ENCODE results near the gene RDH16.

RDH16 gene, protein sequence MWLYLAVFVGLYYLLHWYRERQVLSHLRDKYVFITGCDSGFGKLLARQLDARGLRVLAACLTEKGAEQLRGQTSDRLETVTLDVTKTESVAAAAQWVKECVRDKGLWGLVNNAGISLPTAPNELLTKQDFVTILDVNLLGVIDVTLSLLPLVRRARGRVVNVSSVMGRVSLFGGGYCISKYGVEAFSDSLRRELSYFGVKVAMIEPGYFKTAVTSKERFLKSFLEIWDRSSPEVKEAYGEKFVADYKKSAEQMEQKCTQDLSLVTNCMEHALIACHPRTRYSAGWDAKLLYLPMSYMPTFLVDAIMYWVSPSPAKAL

DNA sequence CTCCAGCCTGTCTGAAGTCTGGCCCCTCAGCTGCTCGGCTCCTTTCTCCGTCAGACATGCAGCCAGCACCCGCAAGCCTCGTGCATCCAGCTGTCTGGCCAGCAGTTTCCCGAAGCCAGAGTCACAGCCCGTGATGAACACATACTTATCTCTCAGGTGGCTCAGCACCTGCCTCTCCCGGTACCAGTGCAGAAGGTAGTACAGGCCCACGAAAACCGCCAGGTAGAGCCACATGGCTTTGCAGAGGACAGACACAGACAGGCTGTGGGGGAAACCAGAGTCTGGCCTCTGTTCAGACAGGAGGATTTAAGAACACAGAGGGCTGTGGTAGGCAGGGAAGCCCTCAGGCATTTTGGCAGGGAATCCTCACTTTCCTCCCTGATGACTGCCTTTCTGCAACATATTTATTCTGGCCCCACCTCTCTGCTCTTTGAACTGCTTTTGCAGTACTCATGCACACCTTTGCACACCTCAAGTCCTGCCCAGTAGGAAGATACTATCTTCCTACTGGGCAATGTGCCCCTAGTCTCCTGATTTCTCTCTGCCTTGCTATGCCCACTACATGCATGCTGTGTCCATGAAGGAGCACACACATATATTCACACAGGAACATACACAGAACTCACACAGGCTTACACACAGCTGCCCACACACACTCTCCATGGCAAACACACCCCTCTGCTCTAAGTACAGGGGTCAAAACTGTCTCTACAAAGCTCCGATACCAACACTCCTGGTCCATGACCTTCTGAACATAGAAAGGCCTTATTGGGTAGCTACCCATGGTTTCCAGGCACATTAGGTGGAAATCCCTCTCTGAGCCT, at the start of gene RDH16:
Gene RDH16, minus strand, starts transcription at position 380 of the 824 bp plus-strand sequence. Its CDS starts 146 bp downstream, at position 234.
- peak; percentile 50 to 78 for DNase-seq (ENCODE audit: low read depth in 1 of 2, low spot score in 1 of 2)
- no peak for TF ChIP-seq JUND (IDR thresholded peaks at IDR 0.05; ENCODE audit: low read depth)
- in situ Hi-C loops (cut with HindIII; ENCODE audit: low pct_unique_long_range_greater_than_20kb, low sequenced_read_pairs): no loop called here

DNA sequence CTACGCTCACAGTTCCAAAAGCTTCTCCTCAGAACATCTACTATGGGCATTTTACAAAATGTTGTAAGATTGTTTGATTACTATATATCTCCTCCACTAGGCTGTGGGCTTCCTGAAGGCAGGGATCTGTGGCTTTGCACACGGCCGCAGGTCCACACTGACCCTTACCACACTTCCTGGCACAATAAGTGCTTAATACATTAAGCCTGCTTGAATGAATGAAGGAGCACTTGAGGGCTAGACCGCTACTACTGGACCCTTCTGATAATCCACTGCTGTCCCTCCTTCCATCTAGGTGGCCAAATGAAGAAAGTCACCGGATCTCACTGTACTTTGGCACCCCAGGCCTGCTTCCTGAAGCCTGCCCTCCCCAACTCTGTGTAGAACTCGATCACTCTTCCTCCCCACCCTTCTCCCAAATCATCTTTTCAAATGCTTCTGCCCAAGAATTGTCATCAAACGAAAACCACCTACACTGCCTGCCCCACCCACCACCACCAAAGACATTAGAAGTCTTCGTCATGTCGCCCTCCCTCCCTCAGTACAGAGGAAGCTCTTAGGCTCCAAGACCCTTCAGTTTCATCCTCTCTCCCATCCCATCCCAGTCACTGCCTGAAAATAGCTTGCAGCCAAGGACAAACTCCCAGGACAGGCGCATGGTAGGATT, 49.5 kb upstream of the RDH16 start:
- in situ Hi-C loops (cut with HindIII; ENCODE audit: low pct_unique_long_range_greater_than_20kb, low sequenced_read_pairs): no loop called here
- no peak for DNase-seq (ENCODE audit: low read depth in 1 of 2, low spot score in 1 of 2)
- TF ChIP-seq JUND (IDR thresholded peaks at IDR 0.05; ENCODE audit: low read depth): no peak

GRCh38 chr12:57005980-57006808, 48.8 kb upstream of the RDH16 start, which contains the start of gene ZBTB39:
Gene ZBTB39 (minus strand): TSS chr12:57006546. CDS start chr12:57004917, 1,629 bp downstream.
- peak; percentile 75 to 84 for DNase-seq (ENCODE audit: low read depth in 1 of 2, low spot score in 1 of 2)
- no peak for TF ChIP-seq JUND (IDR thresholded peaks at IDR 0.05; ENCODE audit: low read depth)
- in situ Hi-C loops (cut with HindIII; ENCODE audit: low pct_unique_long_range_greater_than_20kb, low sequenced_read_pairs): no loop called here

- DNase-seq (ENCODE audit: low read depth in 1 of 2, low spot score in 1 of 2): no peak
- in situ Hi-C loops (cut with HindIII; ENCODE audit: low pct_unique_long_range_greater_than_20kb, low sequenced_read_pairs): no loop called here
- no peak for TF ChIP-seq JUND (IDR thresholded peaks at IDR 0.05; ENCODE audit: low read depth)
Measured at GRCh38 chr12:57004651-57005050, 47.2 kb upstream of the RDH16 start.

- in situ Hi-C loops (cut with HindIII; ENCODE audit: low pct_unique_long_range_greater_than_20kb, low sequenced_read_pairs): no loop called here
- no peak for DNase-seq (ENCODE audit: low read depth in 1 of 2, low spot score in 1 of 2)
- TF ChIP-seq JUND (IDR thresholded peaks at IDR 0.05; ENCODE audit: low read depth): no peak
Measured at GRCh38 chr12:57003395-57003794, 46.0 kb upstream of the RDH16 start.

- peak; percentile 62 to 79 for DNase-seq (ENCODE audit: low read depth in 1 of 2, low spot score in 1 of 2)
- no peak for TF ChIP-seq JUND (IDR thresholded peaks at IDR 0.05; ENCODE audit: low read depth)
- in situ Hi-C loops (cut with HindIII; ENCODE audit: low pct_unique_long_range_greater_than_20kb, low sequenced_read_pairs): no loop called here
Measured at GRCh38 chr12:57001448-57001906, 44.1 kb upstream of the RDH16 start.

GRCh38 chr12:57000393-57000792, 43.0 kb upstream of the RDH16 start:
- in situ Hi-C loops (cut with HindIII; ENCODE audit: low pct_unique_long_range_greater_than_20kb, low sequenced_read_pairs): no loop called here
- no peak for TF ChIP-seq JUND (IDR thresholded peaks at IDR 0.05; ENCODE audit: low read depth)
- no peak for DNase-seq (ENCODE audit: low read depth in 1 of 2, low spot score in 1 of 2)

GRCh38 chr12:56999456-56999855, 42.0 kb upstream of the RDH16 start:
- no peak for TF ChIP-seq JUND (IDR thresholded peaks at IDR 0.05; ENCODE audit: low read depth)
- DNase-seq (ENCODE audit: low read depth in 1 of 2, low spot score in 1 of 2): no peak
- in situ Hi-C loops (cut with HindIII; ENCODE audit: low pct_unique_long_range_greater_than_20kb, low sequenced_read_pairs): no loop called here

- no peak for TF ChIP-seq JUND (IDR thresholded peaks at IDR 0.05; ENCODE audit: low read depth)
- DNase-seq (ENCODE audit: low read depth in 1 of 2, low spot score in 1 of 2): no peak
- in situ Hi-C loops (cut with HindIII; ENCODE audit: low pct_unique_long_range_greater_than_20kb, low sequenced_read_pairs): no loop called here
Measured at GRCh38 chr12:56998981-56999380, 41.6 kb upstream of the RDH16 start.

GRCh38 chr12:56998316-56998715, 40.9 kb upstream of the RDH16 start:
- TF ChIP-seq JUND (IDR thresholded peaks at IDR 0.05; ENCODE audit: low read depth): no peak
- DNase-seq (ENCODE audit: low read depth in 1 of 2, low spot score in 1 of 2): no peak
- in situ Hi-C loops (cut with HindIII; ENCODE audit: low pct_unique_long_range_greater_than_20kb, low sequenced_read_pairs): no loop called here

GRCh38 chr12:56996793-56997545, 39.6 kb upstream of the RDH16 start:
- DNase-seq (ENCODE audit: low read depth in 1 of 2, low spot score in 1 of 2): no peak
- in situ Hi-C loops (cut with HindIII; ENCODE audit: low pct_unique_long_range_greater_than_20kb, low sequenced_read_pairs): no loop called here

More at GRCh38 chr12:56996793-56997545, 39.6 kb upstream of the RDH16 start:
- no peak for TF ChIP-seq JUND (IDR thresholded peaks at IDR 0.05; ENCODE audit: low read depth)

Data from T47D (cell line).